ENCODE results near the gene CD27.
"Not testable (repeated sequence)": the region's sequence is repeated elsewhere in the genome, so short reads cannot be mapped to it uniquely, and the experiment has no call there.

The CD27 gene

GRCh38 chr12:6489449-6489848 is 44.7 kb downstream of the CD27 start:
- no peak for DNase-seq

- not testable (repeated sequence) for DNase-seq
Measured at GRCh38 chr12:6490673-6491072, 45.9 kb downstream of the CD27 start.

- DNase-seq: peak; percentile 79
Measured at GRCh38 chr12:6492838-6493496, 48.2 kb downstream of the CD27 start, which contains the start of gene MRPL51. Gene MRPL51 (minus strand): TSS chr12:6493262. CDS start chr12:6493136, 126 bp downstream.

- peak; percentile 92 for DNase-seq
Measured at GRCh38 chr12:6493497-6494257, 48.9 kb downstream of the CD27 start, which contains the start of gene NCAPD2. Gene NCAPD2 (plus strand): TSS chr12:6494102. CDS start chr12:6495099, 997 bp downstream.

GRCh38 chr12:6494258-6494743 is 49.5 kb downstream of the CD27 start:
- DNase-seq: peak; percentile 89

- no peak for DNase-seq
Measured at GRCh38 chr12:6494968-6495367, 50.2 kb downstream of the CD27 start.

GRCh38 chr12:6497291-6497690 is 52.5 kb downstream of the CD27 start:
- DNase-seq: not testable (repeated sequence)

GRCh38 chr12:6500466-6500865 is 55.7 kb downstream of the CD27 start:
- no peak for DNase-seq

Measured in GF-D8 (cell line).